ENCODE results near the gene EPSTI1.
"Not testable (repeated sequence)": the region's sequence is repeated elsewhere in the genome, so short reads cannot be mapped to it uniquely, and the experiment has no call there.

The EPSTI1 gene

DNA sequence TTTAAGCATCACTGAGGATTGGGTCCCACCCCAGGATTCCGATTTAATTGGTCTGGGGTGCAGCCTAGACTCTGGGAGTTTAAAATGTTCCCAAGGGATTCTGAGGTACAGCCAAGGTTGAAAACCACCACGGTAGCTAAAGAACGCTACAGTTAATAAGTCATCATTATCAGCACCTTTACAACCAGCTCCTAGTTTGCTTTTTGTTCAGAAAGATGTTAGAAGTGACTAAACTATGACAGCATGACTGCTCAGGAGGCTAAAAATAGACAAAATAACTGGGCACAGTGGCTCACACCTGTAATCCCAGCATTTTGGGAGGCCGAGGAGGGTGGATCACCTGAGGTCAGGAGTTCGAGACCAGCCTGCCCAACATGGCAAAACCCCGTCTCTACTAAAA is 11.7 kb upstream of the EPSTI1 start:
- no peak for DNase-seq

DNA sequence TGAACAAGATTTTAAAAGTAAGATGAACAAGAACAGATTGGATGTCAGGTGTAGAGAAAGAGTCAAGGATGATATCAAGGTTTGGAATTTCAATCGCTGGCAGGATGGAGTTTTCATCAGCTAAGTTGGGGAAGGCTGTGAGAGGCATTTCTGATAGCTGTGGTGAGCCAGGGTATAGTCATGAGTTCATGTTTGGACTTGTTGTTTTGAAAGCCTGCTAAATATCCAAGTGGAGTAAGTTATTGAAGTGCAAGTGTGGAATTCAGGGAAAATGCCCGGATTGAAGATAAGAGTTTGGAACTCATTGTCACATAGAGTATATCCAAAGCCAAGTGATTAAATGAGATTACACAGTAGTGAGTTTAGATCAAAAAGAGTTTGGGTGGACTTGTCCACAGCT is 11.0 kb upstream of the EPSTI1 start:
- DNase-seq, result no peak

DNA sequence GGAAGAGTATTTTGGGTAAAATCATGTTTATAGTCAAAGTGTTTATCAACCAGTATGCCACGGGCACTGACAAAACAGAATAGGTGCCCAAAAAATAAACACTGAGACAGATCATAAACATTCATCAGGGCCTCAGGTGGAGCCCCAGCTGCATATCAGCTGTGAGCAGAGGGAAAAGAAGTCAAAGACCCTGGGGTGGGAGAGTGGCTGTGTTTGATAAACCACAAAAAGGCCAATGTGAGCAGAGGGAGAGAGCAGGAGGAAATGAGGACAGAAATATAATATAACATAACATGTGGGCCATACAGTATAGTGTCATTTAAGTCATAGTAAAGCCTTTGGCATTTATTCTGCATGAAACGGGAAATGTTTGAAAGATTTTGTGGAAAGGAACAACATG is 10.0 kb upstream of the EPSTI1 start:
- no peak for DNase-seq

DNA sequence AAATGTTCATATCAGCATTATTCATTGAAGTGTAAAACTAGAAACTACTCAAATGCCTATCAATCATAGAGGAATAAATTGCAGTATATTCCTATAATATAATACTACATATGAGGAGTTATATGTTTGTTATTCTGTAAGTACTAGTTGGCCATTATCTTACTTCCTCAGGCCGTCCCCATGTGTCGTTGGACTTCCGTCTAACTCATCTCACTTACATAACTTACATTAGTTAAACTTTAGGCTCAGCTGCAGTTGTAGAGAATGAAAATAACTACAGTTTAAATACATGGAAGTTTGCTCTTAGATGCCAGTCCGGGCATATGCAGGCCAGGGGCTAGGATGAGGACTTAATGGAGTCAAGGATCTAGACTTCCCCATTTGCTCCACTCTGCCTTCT is 8.6 kb upstream of the EPSTI1 start:
- DNase-seq, result no peak

DNA sequence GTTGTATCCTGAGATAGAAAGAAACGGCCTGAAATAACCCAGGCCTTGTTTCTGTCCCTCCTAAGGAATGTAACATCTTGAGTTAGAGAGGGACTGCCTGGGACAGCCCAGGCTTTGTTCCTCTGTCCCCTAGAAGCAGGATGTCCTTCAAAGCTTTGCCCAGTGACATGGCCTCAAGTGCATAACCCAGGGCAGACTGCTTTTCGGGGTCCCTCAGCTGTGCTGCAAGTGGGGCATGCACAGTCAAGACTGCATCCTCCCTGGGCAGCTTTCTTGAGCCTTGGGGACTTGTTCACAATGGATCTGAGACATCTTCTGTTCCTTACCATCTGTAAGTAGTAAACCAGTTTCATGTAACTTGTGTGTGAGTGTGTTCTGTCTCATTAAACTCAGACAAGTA is 7.5 kb upstream of the EPSTI1 start:
- no peak for DNase-seq

DNA sequence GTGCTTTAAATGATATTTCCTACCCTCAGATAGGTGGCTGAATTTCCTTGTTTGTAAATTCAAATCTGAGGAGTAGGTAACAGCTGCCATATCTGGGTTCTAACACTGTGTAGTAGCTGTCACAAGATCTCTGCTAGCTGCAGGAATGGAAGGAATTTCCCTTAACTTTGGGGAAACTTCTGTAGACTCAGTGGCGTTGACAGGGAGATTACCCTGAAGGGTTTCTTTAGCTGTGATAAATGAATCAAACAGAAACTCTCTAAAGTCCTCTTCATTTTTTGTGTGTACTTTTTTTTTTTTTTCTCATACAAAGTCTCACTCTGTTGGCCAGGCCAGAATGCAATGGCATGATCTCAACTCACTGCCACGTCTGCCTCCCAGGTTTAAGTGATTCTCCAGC is 5.3 kb upstream of the EPSTI1 start:
- DNase-seq, result no peak

DNA sequence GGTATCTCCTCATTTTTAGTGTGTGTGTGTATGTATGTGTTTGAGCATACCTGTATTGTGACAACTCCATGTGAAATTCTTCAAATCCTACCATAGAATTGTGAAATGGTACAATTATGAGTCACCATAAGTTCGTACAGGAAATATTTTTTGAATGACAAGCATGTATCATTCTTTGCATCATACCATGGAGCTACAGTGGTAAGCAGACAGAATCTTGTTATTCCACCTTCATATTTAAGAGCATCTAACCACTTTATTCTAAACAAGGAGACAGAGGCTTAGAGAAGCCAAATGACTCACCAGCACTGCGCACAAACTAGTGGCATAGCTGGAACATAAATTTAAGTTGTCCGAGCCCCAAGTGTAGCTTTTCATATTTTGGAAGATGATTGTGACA is 4.5 kb upstream of the EPSTI1 start:
- DNase-seq, result no peak

DNA sequence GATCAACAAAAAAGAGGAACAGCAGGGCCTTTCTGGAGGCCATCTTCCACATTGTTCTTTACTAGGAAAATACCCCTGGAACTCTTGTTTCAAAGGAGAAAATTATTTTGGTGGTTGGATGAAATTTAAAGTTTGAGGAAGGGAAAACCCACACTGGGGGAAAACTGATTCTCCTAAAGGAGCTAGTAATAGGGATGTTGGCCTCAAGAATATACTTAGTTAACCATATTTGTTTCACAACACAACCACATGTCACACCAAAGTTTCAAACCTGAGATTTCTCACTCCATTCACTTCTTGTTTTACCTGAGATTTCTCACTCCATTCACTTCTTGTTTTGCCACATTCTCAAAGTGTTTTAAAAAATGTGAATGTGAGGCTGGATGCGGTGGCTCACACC is 2.8 kb upstream of the EPSTI1 start:
- no peak for DNase-seq

DNA sequence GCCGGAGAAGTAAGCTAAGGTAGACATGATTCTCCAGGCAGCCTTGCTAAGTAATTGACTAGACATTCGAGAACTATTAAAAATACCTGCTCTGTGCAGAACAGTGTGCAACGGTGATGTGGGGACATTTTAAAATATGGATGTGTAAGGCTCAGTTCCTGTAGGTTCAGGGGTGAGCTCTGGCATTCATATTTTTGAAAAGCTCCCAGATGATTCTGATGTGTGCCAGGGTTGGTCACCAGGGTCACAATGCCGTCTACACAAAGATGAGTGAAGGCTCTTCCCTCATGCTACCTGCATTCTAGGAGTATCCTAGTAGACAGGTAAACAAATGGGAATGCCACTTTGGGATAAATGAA is 702 bp upstream of the EPSTI1 start:
- peak; percentile 38 for DNase-seq

DNA sequence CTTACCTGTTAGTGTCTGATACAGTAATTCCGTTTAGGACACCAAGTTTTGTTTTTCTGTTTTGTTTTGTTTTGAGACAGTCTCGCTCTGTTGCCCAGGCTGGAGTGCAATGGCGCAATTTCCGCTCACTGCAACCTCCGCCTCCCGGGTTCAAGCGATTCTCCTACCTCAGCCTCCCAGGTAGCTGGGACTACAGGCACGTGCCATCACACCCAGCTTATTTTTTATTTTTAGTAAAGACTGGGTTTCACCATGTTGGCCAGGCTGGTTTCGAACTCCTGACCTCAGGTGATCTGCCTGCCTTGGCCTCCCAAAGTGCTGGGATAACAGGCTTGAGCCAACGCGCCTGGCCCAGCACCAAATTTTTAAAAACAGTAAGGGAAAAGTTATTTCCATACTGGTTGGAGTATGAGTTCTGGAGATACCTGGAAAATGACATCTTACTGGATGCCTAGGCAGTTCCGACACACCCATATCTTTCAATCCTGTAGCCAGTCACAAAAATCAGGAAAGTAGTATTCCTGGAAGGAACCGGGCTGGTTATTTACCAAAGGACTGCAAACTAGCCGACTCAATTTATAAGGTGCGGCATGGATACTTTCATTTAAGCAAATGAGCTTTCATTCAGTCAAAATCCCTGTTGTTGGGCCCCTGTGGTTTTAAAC is 676 bp downstream of the EPSTI1 start:
- not testable (repeated sequence) for DNase-seq

DNA sequence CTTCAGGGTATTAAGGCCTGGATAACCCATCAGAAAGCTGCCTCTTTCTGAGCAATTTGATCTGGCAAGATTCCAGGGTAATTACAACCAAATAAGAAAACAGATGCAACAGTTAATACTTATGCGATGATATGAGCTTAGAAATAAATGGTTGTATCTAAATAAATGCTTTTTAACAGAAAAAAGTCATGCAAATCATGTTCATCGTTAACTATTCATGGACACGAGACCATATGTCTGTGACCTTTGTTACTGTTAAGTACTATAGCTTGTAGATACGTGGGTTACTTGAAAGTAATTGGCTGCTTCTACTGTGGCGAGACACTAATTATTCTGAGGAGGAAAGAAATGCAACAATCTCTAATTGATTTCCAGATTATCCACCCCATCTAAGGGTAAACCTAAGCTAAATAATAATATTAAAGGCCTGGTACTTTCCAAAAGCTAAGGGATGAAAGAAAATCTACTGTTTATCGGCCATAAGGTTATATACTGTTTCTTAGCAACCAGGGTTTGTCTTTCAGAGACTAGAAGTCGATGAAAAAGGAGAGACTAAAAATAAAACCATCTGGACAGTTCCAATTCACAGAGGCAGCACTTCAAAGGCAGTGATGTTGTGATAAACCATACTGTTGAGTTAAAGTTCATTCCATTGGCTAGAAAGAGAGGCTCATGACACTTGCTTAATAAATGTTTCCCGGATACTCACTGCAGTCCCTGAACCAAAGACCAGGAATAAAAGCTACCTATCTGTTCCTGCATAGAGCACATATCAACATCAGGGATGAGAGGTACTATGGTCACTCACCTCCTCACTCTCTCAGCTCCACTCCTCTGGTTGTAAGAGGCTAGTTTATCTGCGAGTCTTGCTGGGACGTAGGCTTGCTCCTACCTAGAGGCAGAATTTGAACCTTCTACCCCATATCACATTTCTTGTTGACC is 1.5 kb downstream of the EPSTI1 start:
- peak; percentile 48 for DNase-seq

DNA sequence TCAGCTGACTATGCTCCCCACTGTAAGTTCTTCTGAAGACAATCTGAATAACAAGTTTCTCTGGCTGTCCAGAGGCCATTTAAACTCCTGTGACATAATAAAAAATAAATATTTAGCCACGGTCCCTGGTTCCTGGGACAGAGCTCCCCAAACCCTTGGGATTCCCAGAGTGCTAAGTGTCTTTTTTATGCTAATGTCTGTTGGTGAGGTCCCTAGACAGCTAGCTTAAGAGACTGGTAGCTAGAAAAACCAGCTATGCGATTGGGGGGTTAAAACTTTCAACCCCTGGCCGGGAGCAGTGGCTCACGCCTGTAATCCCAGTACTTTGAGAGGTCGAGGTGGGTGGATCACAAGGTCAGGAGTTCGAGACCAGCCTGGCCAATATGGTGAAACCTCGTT is 5.9 kb downstream of the EPSTI1 start:
- no peak for DNase-seq

DNA sequence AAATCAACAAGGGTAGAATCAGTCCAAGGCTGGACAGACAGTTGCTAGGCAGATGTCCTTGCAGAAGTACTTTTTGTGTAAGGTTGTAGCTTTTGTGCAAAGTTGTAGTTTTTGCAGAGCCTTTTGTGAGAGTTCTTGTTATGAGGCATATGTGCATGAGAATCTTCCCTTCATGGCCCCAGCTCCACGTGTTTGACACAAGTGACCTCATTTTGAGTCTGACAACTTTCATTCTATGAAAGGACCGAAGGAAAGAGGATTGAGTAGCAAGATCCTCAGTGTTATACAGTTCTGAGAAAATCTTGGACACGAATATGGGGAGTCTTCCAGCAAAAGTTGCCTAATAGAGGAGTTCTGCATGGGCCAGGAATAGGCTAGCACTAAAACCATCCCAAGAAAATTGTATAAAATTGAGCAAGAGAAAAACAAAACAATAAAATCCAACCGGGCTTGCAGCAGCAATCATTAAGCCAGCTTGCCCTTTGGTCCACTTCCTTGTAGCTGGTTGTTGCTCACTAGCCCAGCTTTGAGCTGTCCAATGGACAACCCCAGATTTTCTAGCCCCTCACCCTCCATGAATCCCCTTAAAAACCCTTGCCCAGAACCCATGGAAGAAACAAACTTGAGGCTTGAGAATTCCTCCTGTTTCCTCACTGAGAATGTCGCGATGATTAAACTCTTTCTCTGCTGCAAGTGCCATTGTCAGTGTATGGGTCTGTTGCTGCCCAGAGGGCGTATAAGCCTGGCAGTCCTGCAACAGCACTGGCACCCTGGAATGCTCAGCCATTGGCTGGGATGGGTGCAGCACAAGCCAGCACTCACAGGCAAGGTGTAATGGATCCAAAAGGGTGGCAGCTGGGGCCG is 6.5 kb downstream of the EPSTI1 start:
- no peak for DNase-seq

DNA sequence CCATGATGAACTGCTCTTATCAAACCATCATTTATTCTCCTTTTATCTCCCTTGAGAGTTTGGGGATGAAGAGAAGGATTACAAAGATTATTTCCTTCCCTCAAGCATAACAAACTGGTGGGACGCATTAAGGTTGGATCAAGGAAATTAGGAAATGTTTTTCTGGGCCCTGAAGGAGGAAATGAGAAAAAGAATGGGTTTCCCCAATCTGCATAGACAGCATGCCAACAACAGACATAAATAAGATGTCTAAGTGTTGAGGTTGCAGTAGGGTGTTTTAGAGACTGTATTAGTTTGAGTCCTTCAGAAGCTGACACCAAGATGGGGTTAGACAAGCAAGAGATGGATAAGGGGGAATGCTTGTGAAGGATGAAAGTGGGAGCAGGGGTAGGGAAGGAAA is 7.3 kb downstream of the EPSTI1 start:
- DNase-seq, result no peak

DNA sequence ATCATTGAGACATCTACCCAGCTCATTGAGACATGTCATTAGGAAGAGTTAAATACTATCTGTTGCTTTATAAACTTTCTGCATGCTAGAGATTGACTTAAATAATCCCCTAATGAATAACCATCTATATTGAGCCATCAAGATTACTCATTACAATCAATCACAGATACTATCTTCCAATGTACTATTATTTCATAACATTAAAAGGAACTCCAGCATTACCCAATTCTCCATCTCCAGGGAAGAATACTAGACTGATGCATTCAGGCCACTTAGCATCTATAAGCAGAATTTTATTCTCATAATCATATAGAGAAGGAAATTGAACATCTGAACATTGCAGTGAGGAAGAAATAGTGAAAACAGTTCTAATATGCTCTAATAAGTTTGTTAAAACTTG is 8.0 kb downstream of the EPSTI1 start:
- DNase-seq, result no peak

DNA sequence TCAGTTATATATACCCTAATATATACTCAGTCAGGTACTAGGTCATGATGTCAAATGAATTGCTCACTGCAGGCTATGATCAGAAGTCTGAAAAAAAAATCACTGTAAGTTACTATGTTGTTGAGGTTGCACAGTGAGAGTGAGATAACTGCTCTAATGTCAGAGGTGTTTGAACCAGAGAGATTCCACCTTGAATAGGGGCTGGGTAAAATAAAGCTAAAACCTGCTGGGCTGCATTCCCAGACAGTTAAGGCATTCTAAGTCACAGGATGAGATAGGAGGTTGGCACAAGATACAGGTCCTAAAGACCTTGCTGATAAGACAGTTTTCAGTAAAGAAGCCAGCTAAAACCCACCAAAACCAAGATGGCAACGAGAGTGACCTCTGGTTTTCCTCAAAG is 10.2 kb downstream of the EPSTI1 start:
- no peak for DNase-seq

DNA sequence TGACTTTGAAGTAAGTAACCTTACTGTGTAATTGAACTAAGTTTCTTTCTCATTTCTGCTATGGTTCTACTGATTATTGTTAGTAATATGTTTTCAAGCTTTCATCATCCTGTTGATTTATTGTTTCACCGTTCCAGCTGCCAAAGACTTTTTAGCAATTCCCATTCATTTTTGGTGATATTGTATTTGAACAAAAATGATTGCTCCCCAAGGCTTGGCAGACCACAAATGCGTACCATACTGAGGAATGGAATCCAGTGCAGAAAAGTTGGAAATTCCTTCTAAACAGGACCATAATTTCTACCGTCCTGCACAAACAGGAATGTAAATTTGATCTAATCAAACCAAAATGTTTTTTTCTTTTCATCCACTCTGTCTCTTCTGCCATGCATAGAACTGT is 10.7 kb downstream of the EPSTI1 start:
- no peak for DNase-seq

DNA sequence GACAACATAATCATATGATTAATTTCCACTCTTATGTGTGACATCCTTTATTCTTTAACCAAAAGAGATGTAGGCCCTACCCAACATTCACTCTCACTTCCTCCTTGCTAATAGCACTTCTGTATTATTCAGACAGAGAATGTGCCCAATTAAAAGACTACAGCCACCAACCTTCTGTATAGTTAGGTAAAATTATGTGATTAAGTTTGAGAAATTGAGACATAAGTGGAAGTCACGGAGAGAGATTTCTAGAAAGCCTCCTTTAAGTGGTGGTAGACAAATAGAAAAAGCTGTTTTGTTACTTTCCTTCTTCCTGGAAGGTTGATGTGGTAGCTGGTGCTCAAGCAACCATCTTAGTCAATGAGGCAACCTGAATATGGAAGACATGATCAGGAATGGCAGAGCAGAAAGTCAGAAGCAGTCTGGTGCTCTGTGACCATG is 14.8 kb downstream of the EPSTI1 start:
- no peak for DNase-seq

DNA sequence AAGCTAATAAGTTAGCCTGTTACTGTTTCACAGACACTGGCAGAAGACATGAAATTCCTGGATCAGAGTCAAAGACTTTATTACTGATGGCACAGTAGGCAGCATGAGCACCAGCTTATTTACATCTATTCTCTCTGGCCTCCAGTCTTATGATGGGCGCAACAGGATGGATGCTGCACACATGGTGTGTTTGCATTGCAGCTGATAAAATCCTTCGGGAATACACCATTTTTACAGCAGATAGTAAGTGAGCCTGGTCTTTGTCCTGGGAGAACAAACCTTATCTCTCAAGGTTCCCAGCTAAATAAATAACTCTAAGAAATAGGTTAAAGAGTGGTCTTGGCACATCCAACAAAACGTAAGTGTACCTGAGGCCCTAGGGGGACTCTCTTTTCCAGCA is 16.0 kb downstream of the EPSTI1 start:
- no peak for DNase-seq

DNA sequence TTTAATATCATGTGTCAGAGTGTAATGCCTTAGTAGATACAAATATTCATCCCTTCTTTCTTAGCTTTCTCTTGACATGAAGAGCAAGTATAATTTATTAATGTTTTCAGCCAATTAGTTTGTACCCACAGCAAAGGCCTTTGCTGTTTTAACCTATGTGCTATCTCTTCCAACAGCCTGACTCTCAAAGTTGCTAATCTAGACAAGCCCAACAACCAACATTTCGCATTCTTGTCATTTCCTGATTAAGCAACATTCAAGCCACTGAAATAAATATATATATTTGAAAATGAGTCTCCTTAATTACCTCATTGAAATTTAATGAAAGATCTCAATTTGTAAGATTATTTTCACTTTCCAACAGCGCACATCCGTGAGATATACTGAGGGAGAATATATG is 18.5 kb downstream of the EPSTI1 start:
- DNase-seq, result no peak

DNA sequence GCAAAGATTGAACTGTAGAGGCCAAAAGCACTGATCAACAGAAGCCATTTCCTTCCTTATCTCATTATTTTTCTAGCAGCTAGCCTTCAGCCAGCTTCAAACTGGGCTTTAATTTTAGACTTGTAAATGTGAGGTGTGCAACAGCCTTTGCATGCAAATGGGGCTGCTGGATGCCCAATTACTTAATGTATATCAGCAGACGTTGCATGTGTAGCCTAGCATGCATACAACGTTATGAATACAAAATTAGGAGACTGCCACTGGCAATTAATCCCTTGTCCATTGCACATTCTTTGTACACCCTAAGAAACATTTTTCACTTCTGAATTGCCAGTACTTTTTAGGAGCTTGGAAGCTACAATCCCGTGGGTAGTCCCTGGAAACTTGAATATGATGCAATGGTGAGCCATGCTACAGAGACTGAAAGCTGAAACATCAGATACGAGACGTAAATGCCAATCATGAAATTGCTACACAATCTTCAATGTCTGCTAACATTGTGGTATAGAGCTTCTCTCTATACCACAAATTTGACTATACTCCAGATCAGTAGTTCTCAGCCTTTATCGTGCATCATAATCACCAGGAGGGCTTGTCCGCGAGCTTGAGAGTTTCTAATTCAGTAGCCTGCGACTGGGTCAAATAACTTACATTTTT is 20.2 kb downstream of the EPSTI1 start:
- DNase-seq, result no peak

DNA sequence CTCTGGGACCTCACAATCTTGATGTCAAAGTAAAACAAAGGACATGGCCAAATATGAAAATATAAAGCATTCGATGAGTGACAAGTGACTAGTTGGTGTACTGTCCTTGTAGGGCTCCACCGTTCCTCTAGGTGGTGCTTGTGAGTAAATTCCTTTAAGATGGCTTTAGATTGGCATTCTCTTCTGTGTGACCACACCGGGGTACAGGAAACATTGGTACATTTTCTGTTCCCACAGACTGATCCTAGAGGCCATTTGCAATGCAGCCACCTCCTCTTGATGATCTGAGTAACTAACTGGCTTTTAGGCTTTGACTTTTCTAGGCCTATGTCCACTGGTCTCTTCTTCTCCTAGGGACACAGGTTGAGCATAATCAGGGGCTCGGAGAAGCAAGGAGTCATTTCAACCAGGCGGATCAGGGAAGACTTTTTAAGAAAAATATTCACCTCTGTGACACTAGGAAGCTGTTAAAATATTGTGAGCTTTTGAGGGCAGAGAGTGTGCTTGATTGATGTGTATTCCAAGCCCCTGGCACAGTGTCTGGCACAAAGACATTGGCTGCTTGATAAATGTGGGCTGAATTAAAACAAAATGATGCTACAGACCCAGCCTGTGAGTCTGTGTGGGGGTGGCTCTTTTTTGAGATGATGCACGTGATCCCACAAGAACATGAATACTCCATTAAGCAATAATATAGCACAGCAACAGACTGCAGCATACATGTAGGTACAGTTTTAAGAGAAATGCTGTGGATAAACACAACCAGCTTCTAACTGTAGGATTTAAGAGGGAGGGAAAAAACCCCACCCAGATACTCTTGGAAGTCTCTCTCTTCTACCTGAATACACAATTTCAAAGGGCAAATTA is 21.0 kb downstream of the EPSTI1 start:
- peak; percentile 58 for DNase-seq

Measured in RPMI8226 (cell line).